HCT116 (cell line): Measurements from ENCODE around the gene DYNC1LI1. TPM values are rescaled to one million over a fixed set of nuclear protein-coding genes. Genes with fewer than 3 reads are reported as not detected.

Source experiments
- ATAC-seq: fragments of 200-7000 bp; cut with Tn5 transposase; 2 replicates; pipeline ENCODE4 v1.9.1; 2020; ENCODE audit warnings: mild to moderate bottlenecking, moderate library complexity
- BruUV-seq: library from RNA; stranded (reverse); fragments of 400-500 nt; replicated peaks from 2 replicates; lab custom pipeline; 2021; lab: Mats Ljungman, UMichigan
- CTCF ChIA-PET: fragments of 300-600 bp; sonication (Branson Sonifier 250); formaldehyde crosslinking; loops from one replicate; lab custom pipeline; 2021; ENCODE audit warnings: antibody characterized with exemption; lab: Charles Lee
- POLR2A ChIA-PET: fragments of 300-600, 350-600 bp; sonication (Branson Sonifier 250); formaldehyde crosslinking; loops from one replicate; lab custom pipeline; 2021; ENCODE audit warnings: antibody characterized with exemption; lab: Charles Lee
- RAD21 ChIA-PET, 2 experiments: fragments of 300-600 bp; sonication (Branson Sonifier 250); formaldehyde crosslinking; loops; one replicate each; lab custom pipeline; 2023; ENCODE audit warnings: low total read pairs in 2 of 2; ENCODE audit not compliant: uncharacterized antibody in 2 of 2, unreplicated experiment in 2 of 2, low non-redundant PET in 1 of 2; lab: Charles Lee
- DNase-seq: peaks from one replicate; pipeline ENCODE4 v3.0.0-alpha.2; 2010; ENCODE audit warnings: low read depth, low spot score
- H2AFZ ChIP-seq: fragments of 200-600 bp; shearing (Covaris generic), sonication (generic); 2 replicates; pipeline ENCODE4 v1.6.1; 2017; ENCODE audit warnings: low read depth, mixed run types, mixed read lengths, antibody characterized with exemption, low read length; ENCODE audit not compliant: poor library complexity, severe bottlenecking
- H3K27ac ChIP-seq: 2 replicates; pipeline ENCODE4 v1.5.1; 2012; ENCODE audit warnings: low read depth, low read length
- H3K27me3 ChIP-seq: fragments of 200-600 bp; sonication (generic); 2 replicates; pipeline ENCODE4 v1.6.1; 2016; ENCODE audit warnings: mixed run types, low read length, mixed read lengths; ENCODE audit not compliant: insufficient read depth
- H3K36me3 ChIP-seq, 2 experiments: fragments of 200-500 bp in 1 of 2; fragments of 200-600 bp in 1 of 2; sonication (Bioruptor generic) in 1 of 2; sonication (generic) in 1 of 2; 2 replicates each; pipeline versions ENCODE4 v1.5.1 to v1.6.1; 2014 to 2016; ENCODE audit warnings: low read length in 2 of 2, inconsistent platforms in 1 of 2, mixed read lengths in 1 of 2, mixed run types in 1 of 2; ENCODE audit not compliant: insufficient read depth in 2 of 2, control insufficient read depth in 1 of 2
- H3K4me1 ChIP-seq, 2 experiments: fragments of 200-600 bp in 1 of 2; sonication (generic) in 1 of 2; 2 replicates each; pipeline versions ENCODE4 v1.5.1 to v1.6.1; 2012 to 2017; ENCODE audit warnings: low read length in 2 of 2, inconsistent platforms in 1 of 2, mild to moderate bottlenecking in 1 of 2, mixed read lengths in 1 of 2, mixed run types in 1 of 2, moderate library complexity in 1 of 2; ENCODE audit not compliant: insufficient read depth in 2 of 2, control insufficient read depth in 1 of 2
- H3K4me2 ChIP-seq: fragments of 200-600 bp; sonication (generic); 2 replicates; pipeline ENCODE4 v1.6.1; 2017; ENCODE audit warnings: mixed run types, low read length, mixed read lengths
- H3K4me3 ChIP-seq, 2 experiments: fragments of 200-600 bp in 1 of 2; sonication (generic) in 1 of 2; replicated peaks in 1 of 2; 2 replicates each; pipeline ENCODE4 v1.5.1; 2011 to 2016; ENCODE audit warnings: low read length in 2 of 2, control low read depth in 1 of 2, low read depth in 1 of 2, mild to moderate bottlenecking in 1 of 2, mixed read lengths in 1 of 2, mixed run types in 1 of 2
- H3K79me2 ChIP-seq: fragments of 200-600 bp; sonication (generic); 2 replicates; pipeline ENCODE4 v1.6.1; 2017; ENCODE audit warnings: mild to moderate bottlenecking, mixed run types, low read length, moderate library complexity, mixed read lengths; ENCODE audit not compliant: insufficient read depth
- H3K9ac ChIP-seq: fragments of 200-600 bp; sonication (generic); 2 replicates; pipeline ENCODE4 v1.6.1; 2016; ENCODE audit warnings: low read length, mixed read lengths
- H3K9me2 ChIP-seq: fragments of 200-600 bp; sonication (generic), shearing (Covaris generic); 2 replicates; pipeline ENCODE4 v1.6.1; 2017; ENCODE audit warnings: mixed run types, mild to moderate bottlenecking, moderate library complexity; ENCODE audit not compliant: insufficient read depth
- H3K9me3 ChIP-seq, 2 experiments: fragments of 200-500 bp in 1 of 2; fragments of 200-600 bp in 1 of 2; sonication (Bioruptor generic) in 1 of 2; sonication (generic) in 1 of 2; 2 replicates each; pipeline ENCODE4 v1.6.1; 2014 to 2017; ENCODE audit warnings: low read length in 2 of 2, mixed read lengths in 2 of 2, inconsistent platforms in 1 of 2, low read depth in 1 of 2, mild to moderate bottlenecking in 1 of 2, mixed run types in 1 of 2, moderate library complexity in 1 of 2; ENCODE audit not compliant: control insufficient read depth in 1 of 2, insufficient read depth in 1 of 2
- H4K20me1 ChIP-seq: fragments of 200-600 bp; sonication (generic), shearing (Covaris generic); 2 replicates; pipeline ENCODE4 v1.6.1; 2017; ENCODE audit warnings: mixed run types, mild to moderate bottlenecking, moderate library complexity; ENCODE audit not compliant: insufficient read depth
- CBX3 ChIP-seq: IDR thresholded peaks from 2 replicates; pipeline ENCODE4 v1.6.1; 2012; ENCODE audit warnings: low read depth
- CEBPB ChIP-seq: IDR thresholded peaks from 2 replicates; pipeline ENCODE4 v1.6.1; 2012; ENCODE audit warnings: low read depth
- CTCF ChIP-seq, 3 experiments: fragments of 200-600 bp in 1 of 3; sonication (generic) in 1 of 3; IDR thresholded peaks in 2 of 3; conservative IDR thresholded peaks in 1 of 3; 2 replicates each; pipeline ENCODE4 v1.5.1; 2012 to 2017; ENCODE audit warnings: low read depth in 2 of 3, low read length in 2 of 3, antibody characterized with exemption in 1 of 3, borderline replicate concordance in 1 of 3, control low read depth in 1 of 3, mild to moderate bottlenecking in 1 of 3, mixed read lengths in 1 of 3, mixed run types in 1 of 3, moderate library complexity in 1 of 3; ENCODE audit not compliant: insufficient read depth in 1 of 3
- EGR1 ChIP-seq: IDR thresholded peaks from 2 replicates; pipeline ENCODE4 v1.6.1; 2012; ENCODE audit warnings: low read depth
- ELF1 ChIP-seq: IDR thresholded peaks from 2 replicates; pipeline ENCODE4 v1.6.1; 2012; ENCODE audit warnings: low read depth, borderline replicate concordance
- EZH2 ChIP-seq: fragments of 200-600 bp; sonication (generic); IDR thresholded peaks from 2 replicates; pipeline ENCODE4 v1.6.1; 2017; ENCODE audit warnings: antibody characterized with exemption, mixed run types
- EZH2phosphoT487 ChIP-seq: fragments of 200-600 bp; IDR thresholded peaks from 2 replicates; pipeline ENCODE4 v1.6.1; 2018; ENCODE audit warnings: antibody characterized with exemption, borderline replicate concordance
- FOSL1 ChIP-seq: IDR thresholded peaks from 2 replicates; pipeline ENCODE4 v1.6.1; 2012; ENCODE audit warnings: low read depth
- RAD21 ChIP-seq: IDR thresholded peaks from 2 replicates; pipeline ENCODE4 v1.6.1; 2012; ENCODE audit warnings: low read depth, mild to moderate bottlenecking
- SIN3A ChIP-seq: IDR thresholded peaks from 2 replicates; pipeline ENCODE4 v1.6.1; 2012; ENCODE audit warnings: low read depth
- SP1 ChIP-seq: IDR thresholded peaks from 2 replicates; pipeline ENCODE4 v1.6.1; 2012; ENCODE audit warnings: low read depth
- TCF7L2 ChIP-seq: IDR thresholded peaks from 2 replicates; pipeline ENCODE4 v1.7.0; 2011; ENCODE audit warnings: borderline replicate concordance, inconsistent platforms; ENCODE audit not compliant: insufficient read depth, insufficient read length; ENCODE audit errors: extremely low read depth
- ZBTB33 ChIP-seq: IDR thresholded peaks from 2 replicates; pipeline ENCODE4 v1.6.1; 2011; ENCODE audit warnings: mild to moderate bottlenecking, low read length, moderate library complexity; ENCODE audit not compliant: insufficient replicate concordance; ENCODE audit errors: extremely low read depth
- ZFX ChIP-seq: fragments of 450-650 bp; IDR thresholded peaks from 2 replicates; pipeline ENCODE4 v1.6.1; 2017
- ZNF274 ChIP-seq: fragments of 200-500 bp; sonication (Bioruptor generic); IDR thresholded peaks from 2 replicates; pipeline ENCODE4 v1.6.1; 2014; ENCODE audit warnings: mild to moderate bottlenecking, low read depth, low read length, inconsistent platforms
- intact Hi-C: fragments of 100-400 bp; cut with micrococcal nuclease; formaldehyde crosslinking; loops from 2 replicates; pipeline ENCODE4 v1.10.0; 2022
- total RNA-seq: library from RNA; stranded (reverse); gene quantifications from one replicate; pipeline ENCODE4 v1.2.1, GENCODE V29; 2021; ENCODE audit not compliant: unreplicated experiment
- TF ChIP-seq, protein P1 (sequence below): IDR thresholded peaks from 2 replicates; pipeline ENCODE4 v1.6.1; 2012
- TF ChIP-seq, protein P2 (sequence below): IDR thresholded peaks from 2 replicates; pipeline ENCODE4 v1.6.1; 2012; ENCODE audit warnings: low read depth

The DYNC1LI1 gene
- total RNA-seq, 1 experiment from 2014 or later: 39.4 TPM

DNA sequence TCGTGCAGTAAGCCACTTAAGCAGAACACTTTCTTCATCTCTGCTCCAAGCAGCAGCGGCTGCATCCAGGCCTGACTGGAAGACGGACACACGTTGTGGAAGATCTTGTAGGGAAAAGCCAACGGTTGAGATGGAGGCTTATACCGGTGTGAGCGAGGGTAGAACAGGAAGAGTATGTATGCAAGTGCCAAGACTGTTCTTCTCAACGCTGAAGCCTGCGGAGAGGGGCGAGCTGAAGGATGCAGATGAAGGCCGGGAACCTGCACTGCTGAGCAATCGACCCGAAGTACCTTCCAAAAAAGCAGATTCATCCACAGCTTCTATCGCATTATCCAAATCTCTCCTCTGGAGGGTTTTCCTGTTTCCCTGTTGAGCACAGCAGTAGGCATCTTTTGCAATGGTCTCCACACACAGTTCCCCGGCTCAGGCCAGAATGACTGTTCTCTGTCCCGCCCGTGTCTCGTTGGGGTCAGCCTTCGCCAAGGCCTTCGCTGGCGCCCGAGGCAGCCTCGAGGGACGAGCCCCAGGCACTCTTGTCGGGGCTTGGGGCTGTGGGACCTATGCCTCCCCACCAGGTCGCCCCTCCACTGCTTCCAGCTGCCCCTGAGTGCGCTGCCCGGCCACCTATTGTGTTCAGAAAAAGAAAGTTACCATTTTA is 22.2 kb upstream of the DYNC1LI1 start:
- no peak overlapping the region for H3K9ac ChIP-seq
- ChIA-PET CTCF (no interaction called here), RAD21 (no interaction called here), POLR2A (no interaction called here)
- H3K79me2 ChIP-seq: no peaks in the 10 kb centered on the region
- H3K4me3 ChIP-seq: no peak overlapping the region
- H2AFZ ChIP-seq: no peak overlapping the region
- ATAC-seq: no peak
- H3K9me2 ChIP-seq: no peaks in the 10 kb centered on the region
- no peak overlapping the region for H3K4me2 ChIP-seq
- intact Hi-C loops: no loop called here
- no peaks in the 10 kb centered on the region for H4K20me1 ChIP-seq
- H3K4me1 ChIP-seq: no peaks in the 10 kb centered on the region
- no TSS peak for BruUV-seq
- no peak overlapping the region for H3K27ac ChIP-seq
- TF ChIP-seq SP1 (no peak), ZNF274 (no peak), EZH2phosphoT487 (no peak), EGR1 (no peak), FOSL1 (no peak), CEBPB (no peak), RAD21 (no peak), CBX3 (no peak), CTCF (IDR thresholded peaks at IDR 0.05 in 2 of 3, conservative IDR thresholded peaks at IDR 0.05 in 1 of 3; ENCODE audit: borderline replicate concordance in 1 of 3, insufficient read depth in 1 of 3, low read depth in 2 of 3, low read length in 2 of 3) (no peak), EZH2 (no peak), ZFX (no peak), SIN3A (no peak), ZBTB33 (no peak), TCF7L2 (no peak), ELF1 (no peak)
- TF ChIP-seq, protein P1, sequence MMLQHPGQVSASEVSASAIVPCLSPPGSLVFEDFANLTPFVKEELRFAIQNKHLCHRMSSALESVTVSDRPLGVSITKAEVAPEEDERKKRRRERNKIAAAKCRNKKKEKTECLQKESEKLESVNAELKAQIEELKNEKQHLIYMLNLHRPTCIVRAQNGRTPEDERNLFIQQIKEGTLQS: no peak
- TF ChIP-seq, protein P2, sequence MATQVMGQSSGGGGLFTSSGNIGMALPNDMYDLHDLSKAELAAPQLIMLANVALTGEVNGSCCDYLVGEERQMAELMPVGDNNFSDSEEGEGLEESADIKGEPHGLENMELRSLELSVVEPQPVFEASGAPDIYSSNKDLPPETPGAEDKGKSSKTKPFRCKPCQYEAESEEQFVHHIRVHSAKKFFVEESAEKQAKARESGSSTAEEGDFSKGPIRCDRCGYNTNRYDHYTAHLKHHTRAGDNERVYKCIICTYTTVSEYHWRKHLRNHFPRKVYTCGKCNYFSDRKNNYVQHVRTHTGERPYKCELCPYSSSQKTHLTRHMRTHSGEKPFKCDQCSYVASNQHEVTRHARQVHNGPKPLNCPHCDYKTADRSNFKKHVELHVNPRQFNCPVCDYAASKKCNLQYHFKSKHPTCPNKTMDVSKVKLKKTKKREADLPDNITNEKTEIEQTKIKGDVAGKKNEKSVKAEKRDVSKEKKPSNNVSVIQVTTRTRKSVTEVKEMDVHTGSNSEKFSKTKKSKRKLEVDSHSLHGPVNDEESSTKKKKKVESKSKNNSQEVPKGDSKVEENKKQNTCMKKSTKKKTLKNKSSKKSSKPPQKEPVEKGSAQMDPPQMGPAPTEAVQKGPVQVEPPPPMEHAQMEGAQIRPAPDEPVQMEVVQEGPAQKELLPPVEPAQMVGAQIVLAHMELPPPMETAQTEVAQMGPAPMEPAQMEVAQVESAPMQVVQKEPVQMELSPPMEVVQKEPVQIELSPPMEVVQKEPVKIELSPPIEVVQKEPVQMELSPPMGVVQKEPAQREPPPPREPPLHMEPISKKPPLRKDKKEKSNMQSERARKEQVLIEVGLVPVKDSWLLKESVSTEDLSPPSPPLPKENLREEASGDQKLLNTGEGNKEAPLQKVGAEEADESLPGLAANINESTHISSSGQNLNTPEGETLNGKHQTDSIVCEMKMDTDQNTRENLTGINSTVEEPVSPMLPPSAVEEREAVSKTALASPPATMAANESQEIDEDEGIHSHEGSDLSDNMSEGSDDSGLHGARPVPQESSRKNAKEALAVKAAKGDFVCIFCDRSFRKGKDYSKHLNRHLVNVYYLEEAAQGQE: no peak
- H3K27me3 ChIP-seq: no peaks in the 10 kb centered on the region
- no peak for DNase-seq
- H3K36me3 ChIP-seq: no peaks in the 10 kb centered on the region
- no peaks in the 10 kb centered on the region for H3K9me3 ChIP-seq
